ENCODE measurements around the gene SPRED2.

The SPRED2 gene

GRCh38 chr2:65287364-65287763 lies 145.0 kb downstream of the SPRED2 start:
- no peak for DNase-seq (ENCODE audit: low read depth in 2 of 2, low spot score in 1 of 2)

DNA sequence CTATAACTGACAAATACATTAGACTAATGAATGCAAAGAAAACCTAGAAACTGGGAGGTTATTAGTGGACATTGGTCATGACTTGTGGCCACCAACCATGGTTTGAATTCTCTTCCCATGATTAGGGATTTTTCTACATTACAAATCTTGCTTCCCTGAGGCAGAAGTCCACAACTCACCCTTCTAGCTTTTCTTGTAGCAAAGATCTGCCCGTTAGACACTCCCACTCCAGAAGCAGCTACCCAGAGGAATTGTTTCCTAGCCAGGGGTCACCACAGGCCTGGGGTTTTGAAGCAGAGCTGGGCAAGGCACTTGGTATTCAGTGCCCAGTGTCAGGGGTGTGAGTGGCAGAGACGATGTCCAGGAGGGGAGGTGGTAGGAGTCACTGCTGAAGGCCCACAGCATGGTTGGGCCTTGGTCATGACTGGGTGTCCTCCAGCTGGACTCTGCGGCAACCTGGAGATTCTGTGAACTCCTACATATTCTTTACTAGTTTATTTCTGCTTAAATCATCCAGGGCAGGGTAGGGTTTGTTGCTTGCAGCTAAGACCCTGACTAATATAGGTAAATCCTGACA lies 149.8 kb downstream of the SPRED2 start:
- no peak for DNase-seq (ENCODE audit: low read depth in 2 of 2, low spot score in 1 of 2)

DNA sequence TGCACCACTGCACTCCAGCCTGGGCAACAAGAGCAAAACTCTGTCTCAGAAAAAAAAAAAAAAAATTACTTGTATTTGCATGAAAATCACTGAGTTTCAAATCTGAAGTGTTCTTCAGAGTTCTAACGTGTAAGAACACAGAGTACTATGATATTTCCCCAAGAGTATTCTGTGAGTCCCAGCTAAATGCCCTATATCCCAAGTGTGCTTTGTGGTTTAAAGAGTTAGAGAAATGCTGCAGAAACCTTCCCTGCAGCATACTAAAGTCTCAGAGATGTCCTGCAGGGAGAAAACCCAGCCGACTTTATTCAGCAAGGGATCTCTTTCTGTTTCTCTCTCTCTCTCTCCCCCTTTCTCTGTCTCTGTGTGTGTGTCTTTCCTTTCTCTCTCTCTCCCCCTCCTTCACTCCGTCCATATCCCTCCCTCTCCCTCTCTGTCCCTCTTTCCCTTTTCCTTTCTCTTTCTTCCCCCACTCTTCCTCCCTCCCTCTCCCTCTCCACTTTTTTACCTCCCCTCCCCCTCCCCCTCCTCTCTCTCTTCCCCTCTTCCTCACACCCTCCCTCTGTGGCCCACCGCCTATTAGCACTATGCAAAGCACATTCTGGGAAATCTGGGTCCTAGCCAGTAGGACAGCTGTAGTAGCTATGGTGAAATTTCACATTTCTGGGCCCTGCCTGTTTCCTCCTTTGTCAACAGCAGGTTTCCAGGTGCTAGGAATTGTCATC lies 150.6 kb downstream of the SPRED2 start:
- DNase-seq (ENCODE audit: low read depth in 2 of 2, low spot score in 1 of 2): no peak

DNA sequence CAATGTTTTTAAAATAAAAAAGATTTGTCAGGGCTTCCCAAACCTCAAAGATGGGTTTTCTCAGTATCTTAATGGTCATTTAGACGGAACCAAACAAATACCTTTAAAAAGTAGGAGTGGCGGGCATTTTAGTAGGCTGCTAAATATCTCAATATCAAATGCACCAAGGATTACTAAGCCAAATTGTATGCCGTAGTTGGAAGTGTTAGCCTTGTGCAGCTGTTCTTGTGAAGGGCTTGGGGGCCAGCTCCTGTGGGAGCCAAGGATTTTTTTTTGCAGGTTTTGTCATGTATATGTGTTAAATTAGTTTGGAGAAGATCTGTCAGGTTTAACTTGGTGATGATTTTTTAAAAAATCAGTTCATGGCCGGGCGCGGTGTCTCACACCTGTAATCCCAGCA lies 152.6 kb downstream of the SPRED2 start:
- DNase-seq (ENCODE audit: low read depth in 2 of 2, low spot score in 1 of 2): no peak

- DNase-seq (ENCODE audit: low read depth in 2 of 2, low spot score in 1 of 2): no peak
Measured at GRCh38 chr2:65278531-65278981, 153.8 kb downstream of the SPRED2 start.

GRCh38 chr2:65277791-65278483 lies 154.5 kb downstream of the SPRED2 start:
- no peak for DNase-seq (ENCODE audit: low read depth in 2 of 2, low spot score in 1 of 2)

GRCh38 chr2:65277118-65277517 lies 155.3 kb downstream of the SPRED2 start:
- no peak for DNase-seq (ENCODE audit: low read depth in 2 of 2, low spot score in 1 of 2)

GRCh38 chr2:65276609-65277008 lies 155.8 kb downstream of the SPRED2 start:
- no peak for DNase-seq (ENCODE audit: low read depth in 2 of 2, low spot score in 1 of 2)

DNA sequence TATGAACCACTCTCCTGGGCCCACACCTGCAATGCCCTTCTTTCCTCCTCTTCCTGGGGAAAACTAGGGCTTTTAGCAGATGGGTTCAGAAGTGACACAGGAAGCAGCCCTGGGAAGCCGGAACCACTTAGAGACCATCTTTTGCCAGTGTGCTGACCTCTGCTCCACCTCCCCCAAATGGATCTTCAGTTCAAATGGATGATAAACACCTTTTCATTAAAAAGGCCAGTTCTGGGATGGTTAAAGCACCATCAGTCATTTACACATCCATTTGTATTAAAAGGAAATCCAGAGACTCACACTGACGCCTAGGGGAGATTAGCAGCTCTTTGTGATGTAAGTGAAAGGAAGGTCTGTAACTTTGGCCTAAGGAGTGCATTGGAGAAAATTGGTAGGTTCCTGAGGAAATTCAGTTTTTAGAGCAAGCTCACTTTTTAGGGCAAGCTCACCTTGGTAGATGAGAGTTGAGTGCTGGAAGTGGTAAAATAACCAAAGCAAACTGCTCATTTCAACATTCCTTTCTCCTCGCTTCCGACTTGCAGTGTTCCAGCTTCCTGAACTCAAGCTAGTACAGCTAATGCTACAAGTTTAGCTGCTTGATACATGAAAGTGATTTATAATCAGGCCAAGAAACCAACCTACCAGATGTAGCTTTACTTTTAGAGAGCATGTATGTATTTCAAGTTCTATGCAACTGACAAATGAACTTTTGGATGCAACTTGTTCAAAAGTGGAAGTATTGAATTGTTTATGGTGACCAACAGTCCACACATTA lies 157.1 kb downstream of the SPRED2 start:
- no peak for DNase-seq (ENCODE audit: low read depth in 2 of 2, low spot score in 1 of 2)

GRCh38 chr2:65273344-65273743 lies 159.1 kb downstream of the SPRED2 start:
- no peak for DNase-seq (ENCODE audit: low read depth in 2 of 2, low spot score in 1 of 2)

- no peak for DNase-seq (ENCODE audit: low read depth in 2 of 2, low spot score in 1 of 2)
Measured at GRCh38 chr2:65268957-65269356, 163.4 kb downstream of the SPRED2 start.

GRCh38 chr2:65267008-65267407 lies 165.4 kb downstream of the SPRED2 start:
- no peak for DNase-seq (ENCODE audit: low read depth in 2 of 2, low spot score in 1 of 2)

- DNase-seq (ENCODE audit: low read depth in 2 of 2, low spot score in 1 of 2): no peak
Measured at GRCh38 chr2:65265671-65266045, 166.7 kb downstream of the SPRED2 start.

GRCh38 chr2:65264821-65265670 lies 167.4 kb downstream of the SPRED2 start:
- no peak for DNase-seq (ENCODE audit: low read depth in 2 of 2, low spot score in 1 of 2)

DNA sequence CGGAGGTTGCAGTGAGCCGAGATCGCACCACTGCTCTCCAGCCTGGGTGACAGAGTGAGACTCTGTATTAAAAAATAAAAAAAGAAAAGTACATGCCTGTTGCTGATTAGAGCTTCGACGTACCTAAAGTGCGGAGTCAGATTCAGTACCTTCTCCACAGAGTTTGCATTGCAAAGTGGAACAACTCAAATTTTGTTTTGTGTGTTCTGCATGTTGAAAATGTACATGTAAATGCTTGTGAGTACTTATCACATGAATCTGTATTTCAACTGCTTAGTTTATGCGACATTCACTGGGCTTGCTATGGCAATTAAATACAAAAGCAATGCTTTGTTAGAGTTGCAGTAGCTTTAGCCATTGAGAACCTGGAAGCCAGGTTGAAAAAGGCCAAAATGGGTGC lies 168.4 kb downstream of the SPRED2 start:
- no peak for DNase-seq (ENCODE audit: low read depth in 2 of 2, low spot score in 1 of 2)

- no peak for DNase-seq (ENCODE audit: low read depth in 2 of 2, low spot score in 1 of 2)
Measured at GRCh38 chr2:65263262-65263661, 169.1 kb downstream of the SPRED2 start.

- no peak for DNase-seq (ENCODE audit: low read depth in 2 of 2, low spot score in 1 of 2)
Measured at GRCh38 chr2:65261676-65262075, 170.7 kb downstream of the SPRED2 start.
